ENCODE measurements around the gene PAK6. TPM values are rescaled to one million over a fixed set of nuclear protein-coding genes. Genes with fewer than 3 reads are reported as not detected.

PAK6 gene
- total RNA-seq, 1 donor from 2014 or later: 10.1 TPM

GRCh38 chr15:40289140-40289775 lies 50.4 kb downstream of the PAK6 start:
- Mint-ChIP-seq H3K9me3 (no peaks in the 10 kb centered on the region), H3K4me1 (peaks cover 23% of the 10 kb centered on the region), H3K27me3 (ENCODE audit: low read depth) (peaks cover 40% of the 10 kb centered on the region), H3K36me3 (no peaks in the 10 kb centered on the region), H3K4me3 (no peak overlapping the region), H3K27ac (no peak overlapping the region)
- DNase-seq (ENCODE audit: low spot score in 2 of 2, unreplicated experiment in 2 of 2): no peak
- TF ChIP-seq, protein P1, sequence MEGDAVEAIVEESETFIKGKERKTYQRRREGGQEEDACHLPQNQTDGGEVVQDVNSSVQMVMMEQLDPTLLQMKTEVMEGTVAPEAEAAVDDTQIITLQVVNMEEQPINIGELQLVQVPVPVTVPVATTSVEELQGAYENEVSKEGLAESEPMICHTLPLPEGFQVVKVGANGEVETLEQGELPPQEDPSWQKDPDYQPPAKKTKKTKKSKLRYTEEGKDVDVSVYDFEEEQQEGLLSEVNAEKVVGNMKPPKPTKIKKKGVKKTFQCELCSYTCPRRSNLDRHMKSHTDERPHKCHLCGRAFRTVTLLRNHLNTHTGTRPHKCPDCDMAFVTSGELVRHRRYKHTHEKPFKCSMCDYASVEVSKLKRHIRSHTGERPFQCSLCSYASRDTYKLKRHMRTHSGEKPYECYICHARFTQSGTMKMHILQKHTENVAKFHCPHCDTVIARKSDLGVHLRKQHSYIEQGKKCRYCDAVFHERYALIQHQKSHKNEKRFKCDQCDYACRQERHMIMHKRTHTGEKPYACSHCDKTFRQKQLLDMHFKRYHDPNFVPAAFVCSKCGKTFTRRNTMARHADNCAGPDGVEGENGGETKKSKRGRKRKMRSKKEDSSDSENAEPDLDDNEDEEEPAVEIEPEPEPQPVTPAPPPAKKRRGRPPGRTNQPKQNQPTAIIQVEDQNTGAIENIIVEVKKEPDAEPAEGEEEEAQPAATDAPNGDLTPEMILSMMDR (IDR thresholded peaks at IDR 0.05; ENCODE audit: unreplicated experiment): no peak

DNA sequence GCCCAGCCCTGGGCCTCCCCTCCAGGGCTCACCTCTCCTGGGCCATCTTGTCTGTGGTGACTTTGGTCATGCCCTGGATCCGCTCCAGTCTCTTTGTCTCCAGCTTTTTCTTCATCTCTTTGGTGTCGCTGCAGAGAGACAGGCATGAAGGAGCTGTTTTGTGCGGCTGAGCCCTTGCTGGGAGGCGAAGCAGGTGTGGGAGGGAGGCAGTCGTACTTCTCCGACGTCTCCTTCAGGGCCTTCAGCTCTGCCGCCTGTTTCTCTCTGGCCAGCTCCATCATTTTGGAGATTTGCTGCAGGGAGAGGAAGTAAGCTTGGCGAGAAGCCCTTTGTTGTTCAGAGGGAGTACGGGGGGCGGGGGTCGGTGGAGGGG lies 51.7 kb downstream of the PAK6 start:
- H3K4me3 Mint-ChIP-seq: peak overlapping the region; percentile 49
- TF ChIP-seq, protein P1 (IDR thresholded peaks at IDR 0.05; ENCODE audit: unreplicated experiment): no peak
- H3K4me1 Mint-ChIP-seq: peaks cover 17% of the 10 kb centered on the region
- no peak for DNase-seq (ENCODE audit: low spot score in 2 of 2, unreplicated experiment in 2 of 2)
- no peaks in the 10 kb centered on the region for H3K36me3 Mint-ChIP-seq
- peak overlapping the region; percentile 54 for H3K27ac Mint-ChIP-seq
- no peaks in the 10 kb centered on the region for H3K9me3 Mint-ChIP-seq
- H3K27me3 Mint-ChIP-seq (ENCODE audit: low read depth): peaks cover 34% of the 10 kb centered on the region

- H3K4me3 Mint-ChIP-seq: peak overlapping the region; percentile 42
- H3K27me3 Mint-ChIP-seq (ENCODE audit: low read depth): peaks cover 34% of the 10 kb centered on the region
- H3K4me1 Mint-ChIP-seq: peaks cover 17% of the 10 kb centered on the region
- TF ChIP-seq, protein P1 (IDR thresholded peaks at IDR 0.05; ENCODE audit: unreplicated experiment): no peak
- H3K9me3 Mint-ChIP-seq: no peaks in the 10 kb centered on the region
- no peak overlapping the region for H3K27ac Mint-ChIP-seq
- DNase-seq (ENCODE audit: low spot score in 2 of 2, unreplicated experiment in 2 of 2): peak in 1 of 2 experiments; percentile 75
- no peaks in the 10 kb centered on the region for H3K36me3 Mint-ChIP-seq
Observed at GRCh38 chr15:40290918-40291574, 52.2 kb downstream of the PAK6 start.

DNA sequence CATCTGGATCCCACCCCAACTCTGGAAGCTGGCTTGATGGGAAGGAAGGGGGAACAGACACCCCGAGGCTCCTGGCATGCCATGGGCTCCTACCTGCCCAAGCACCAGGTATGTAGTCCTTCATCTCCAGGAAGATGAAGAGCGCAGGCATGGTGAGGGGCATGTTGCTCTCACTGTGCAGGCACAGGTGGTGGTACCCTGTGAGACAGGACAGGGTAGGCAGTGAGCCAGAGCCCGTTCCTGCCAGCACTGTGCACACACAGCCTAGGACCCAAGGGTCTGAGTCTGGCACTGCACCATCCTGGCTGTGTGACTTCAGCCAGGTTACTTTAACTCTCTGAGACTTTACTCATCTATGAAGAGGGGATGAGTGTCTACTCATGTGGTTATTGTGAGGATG lies 53.4 kb downstream of the PAK6 start:
- Mint-ChIP-seq H3K4me1 (peaks cover 24% of the 10 kb centered on the region), H3K4me3 (no peak overlapping the region), H3K27ac (no peak overlapping the region), H3K27me3 (ENCODE audit: low read depth) (peaks cover 34% of the 10 kb centered on the region), H3K36me3 (no peaks in the 10 kb centered on the region), H3K9me3 (no peaks in the 10 kb centered on the region)
- DNase-seq (ENCODE audit: low spot score in 2 of 2, unreplicated experiment in 2 of 2): no peak
- TF ChIP-seq, protein P1 (IDR thresholded peaks at IDR 0.05; ENCODE audit: unreplicated experiment): no peak

DNA sequence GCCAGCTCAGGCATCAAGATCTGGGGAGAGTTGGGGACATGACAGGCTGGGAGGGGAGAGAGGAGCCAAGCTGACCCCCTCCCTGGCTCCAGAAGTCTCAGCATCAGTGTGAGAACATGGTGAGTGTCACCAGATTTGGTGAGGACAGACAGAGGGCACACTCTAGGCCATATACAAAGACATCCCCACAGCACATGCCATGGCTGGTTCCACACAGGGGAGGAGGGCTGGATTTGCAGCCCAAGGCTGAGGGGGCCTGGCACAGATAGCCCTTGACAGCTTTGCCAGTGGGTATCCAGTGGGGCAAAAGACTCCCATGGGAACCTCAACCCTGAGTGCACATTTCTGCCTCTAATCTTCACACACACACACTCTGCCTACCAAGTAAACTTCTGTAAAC lies 54.1 kb downstream of the PAK6 start:
- Mint-ChIP-seq H3K4me1 (peaks cover 26% of the 10 kb centered on the region), H3K9me3 (no peaks in the 10 kb centered on the region), H3K4me3 (no peak overlapping the region), H3K27me3 (ENCODE audit: low read depth) (peaks cover 34% of the 10 kb centered on the region), H3K27ac (no peak overlapping the region), H3K36me3 (no peaks in the 10 kb centered on the region)
- TF ChIP-seq, protein P1 (IDR thresholded peaks at IDR 0.05; ENCODE audit: unreplicated experiment): no peak
- DNase-seq (ENCODE audit: low spot score in 2 of 2, unreplicated experiment in 2 of 2): no peak
